GM18507 (cell line): Measurements from ENCODE around the gene LSS.
"Not testable (repeated sequence)": the region's sequence is repeated elsewhere in the genome, so short reads cannot be mapped to it uniquely, and the experiment has no call there.

Experiments used
- DNase-seq: peaks from one replicate; pipeline ENCODE4 v3.0.0; 2011; ENCODE audit warnings: low read depth; ENCODE audit not compliant: insufficient read length; ENCODE audit errors: extremely low spot score
- FAIRE-seq: peaks from 2 replicates; lab custom pipeline; 2011; peaks lifted over from hg19 to GRCh38; lab: Jason Lieb, UNC

LSS gene

DNA sequence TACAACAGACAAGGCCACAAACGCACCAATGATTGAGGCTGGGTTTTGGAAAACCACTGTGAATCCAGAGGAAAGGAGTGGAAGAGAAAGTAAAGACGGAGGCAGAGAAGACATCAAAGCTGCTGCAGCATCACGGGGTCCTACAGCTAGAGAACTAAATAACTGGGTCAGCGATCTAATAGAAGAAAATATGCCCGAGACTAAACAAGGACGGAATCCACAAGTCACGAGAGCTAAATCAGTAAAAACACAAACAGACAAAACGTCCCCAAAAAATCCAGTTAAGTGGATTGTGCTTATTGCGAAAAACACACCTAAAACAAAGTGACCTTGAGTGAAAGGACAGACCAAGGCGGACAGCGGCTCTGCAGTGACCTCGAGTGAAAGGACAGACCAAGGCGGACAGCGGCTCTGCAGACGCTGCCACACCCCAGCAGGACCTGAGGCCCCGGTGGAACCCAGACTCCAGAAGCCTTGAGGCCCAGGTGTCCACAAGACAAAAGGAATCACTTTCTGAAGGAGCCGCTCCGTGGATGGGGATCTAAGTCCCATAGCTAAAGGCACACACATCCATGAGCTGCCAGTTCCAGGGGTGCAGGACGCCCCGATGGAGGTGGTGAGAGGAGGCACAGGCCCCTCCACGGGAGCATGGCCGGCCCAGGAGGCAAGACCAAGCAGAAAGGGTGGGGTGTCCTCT, 79.2 kb downstream of the LSS start:
- no peak for FAIRE-seq
- DNase-seq, result no peak

DNA sequence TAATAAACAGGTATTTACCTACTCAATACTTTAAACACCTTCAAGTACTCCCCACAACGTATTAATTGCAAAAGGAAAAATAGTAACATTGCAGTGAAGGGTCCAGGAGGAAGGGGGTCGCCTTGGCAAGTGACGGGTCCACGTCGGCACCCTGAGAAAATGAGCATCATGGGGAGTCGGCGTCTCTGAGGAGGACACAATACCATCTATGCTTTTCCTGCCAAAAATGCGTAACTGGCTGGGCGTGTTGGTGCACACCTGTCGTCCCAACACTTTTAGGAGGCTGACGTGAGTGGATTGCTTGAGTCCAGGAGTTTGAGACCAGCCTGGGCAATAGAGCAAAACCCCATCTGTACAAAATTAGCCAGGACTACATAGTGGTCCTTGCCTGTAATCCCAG, 80.5 kb downstream of the LSS start:
- FAIRE-seq (no peak), DNase-seq (no peak)

DNA sequence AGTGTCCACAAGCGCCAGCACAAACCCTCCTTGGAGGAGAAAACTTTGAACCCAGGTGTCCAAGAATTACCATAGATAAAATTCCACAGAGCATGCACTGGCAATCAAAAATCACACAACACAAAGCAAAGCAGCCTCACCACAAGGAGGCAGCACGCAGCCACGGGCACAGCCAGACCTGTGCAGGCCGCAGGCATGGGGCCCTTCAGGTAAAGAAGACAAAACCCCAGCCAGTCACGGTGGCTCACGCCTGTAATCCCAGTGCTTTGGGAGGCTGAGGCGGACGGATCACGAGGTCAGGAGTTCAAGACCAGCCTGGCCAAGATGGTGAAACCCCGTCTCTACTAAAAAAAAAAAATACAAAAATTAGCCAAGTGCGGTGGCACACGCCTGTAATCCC, 81.1 kb downstream of the LSS start:
- FAIRE-seq, result peak; percentile 58
- not testable (repeated sequence) for DNase-seq

DNA sequence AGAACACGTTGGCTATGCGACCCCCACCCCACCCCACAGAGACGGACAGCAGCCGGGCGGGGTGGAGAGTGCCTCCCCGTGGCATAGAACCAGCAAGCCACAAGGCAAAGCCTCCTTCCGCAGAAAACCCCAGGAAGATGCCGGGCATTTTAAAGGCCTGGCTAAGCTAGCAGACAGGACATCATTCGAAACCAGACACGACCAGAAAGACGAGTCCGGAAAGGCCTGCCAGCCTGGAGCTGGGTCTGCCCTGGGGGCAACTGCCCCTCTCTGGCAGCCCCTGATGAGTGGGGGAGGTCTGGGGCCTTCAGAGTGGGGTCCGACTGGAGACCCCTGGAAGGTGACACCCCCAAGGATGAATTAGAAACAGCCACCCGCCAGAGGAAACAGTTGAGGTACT, 81.7 kb downstream of the LSS start:
- FAIRE-seq, result no peak
- DNase-seq, result no peak

DNA sequence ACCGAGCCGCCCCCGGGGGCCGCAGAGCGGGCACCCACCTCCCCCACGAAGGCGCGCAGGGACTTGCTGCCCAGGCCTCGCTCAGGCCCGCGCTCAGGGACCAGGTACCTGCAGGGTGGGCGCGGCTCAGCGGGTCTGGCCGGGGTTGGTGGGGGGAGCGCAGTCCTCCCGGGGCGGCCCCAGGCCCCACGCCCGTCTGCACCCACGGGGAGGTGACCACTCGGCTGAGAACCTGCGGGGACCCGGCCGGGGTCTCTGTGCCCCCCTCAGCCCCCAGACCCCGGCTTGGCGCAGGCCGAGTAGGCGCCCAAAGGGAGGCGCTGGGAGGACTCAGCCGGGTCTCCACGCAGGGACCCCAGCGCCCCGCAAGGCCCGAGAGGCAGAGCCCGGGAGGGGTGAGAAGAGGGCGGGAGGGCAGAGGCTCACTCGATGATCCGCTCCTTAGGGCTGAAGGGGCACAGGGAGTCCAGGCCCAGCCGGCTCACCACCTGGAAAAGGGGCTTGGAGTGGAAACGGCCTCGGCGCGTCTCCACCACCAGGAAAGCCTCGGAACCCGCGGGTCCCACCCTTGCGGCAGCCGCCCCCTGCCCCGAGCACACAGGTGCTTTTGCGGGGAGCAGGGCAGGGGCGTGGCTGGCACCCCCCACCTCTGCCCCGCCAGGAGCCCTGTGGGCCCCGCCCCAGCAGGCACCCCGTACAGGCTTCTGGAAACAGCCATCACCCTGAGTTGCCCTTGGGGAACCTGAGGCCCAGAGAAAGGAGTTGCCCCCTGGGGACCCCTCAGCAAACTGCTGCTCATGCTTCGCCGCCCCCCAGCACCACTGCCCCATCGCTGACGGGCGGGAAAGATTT, 82.5 kb downstream of the LSS start:
- FAIRE-seq (no peak), DNase-seq (no peak)

DNA sequence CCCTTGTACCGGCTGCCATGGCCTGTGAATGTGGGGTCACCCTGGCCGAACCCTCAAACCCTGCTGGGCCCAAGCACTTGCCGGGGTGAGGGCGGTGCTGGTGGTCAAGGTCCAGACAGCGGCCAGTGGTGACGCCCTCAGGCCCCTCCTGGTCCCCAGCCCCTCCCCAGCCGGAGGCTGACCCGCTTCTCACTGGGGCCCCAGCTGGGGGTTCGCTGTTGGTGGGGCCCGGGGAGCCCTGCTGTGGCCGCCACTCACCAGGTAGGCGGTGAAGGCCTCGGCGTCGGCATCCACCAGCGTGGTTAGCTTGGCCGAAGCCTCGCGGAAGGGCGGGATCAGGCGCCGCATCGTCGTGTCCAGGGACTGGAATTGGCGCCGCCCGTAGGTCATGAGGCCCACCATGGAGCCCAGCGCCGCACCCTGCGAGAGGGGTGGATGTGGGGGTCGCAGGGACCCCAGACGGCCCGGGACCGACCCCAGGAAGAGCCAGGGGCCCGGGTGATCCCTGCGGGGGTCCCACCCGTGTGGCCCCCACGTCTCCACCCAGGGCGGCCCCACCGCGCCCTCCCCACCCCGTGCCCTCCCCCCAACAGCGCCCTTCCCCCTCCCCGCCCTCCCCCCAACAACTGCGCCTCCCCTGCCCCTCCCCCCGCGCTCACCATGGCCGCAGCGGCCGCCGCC, 83.3 kb downstream of the LSS start:
- DNase-seq, result no peak
- no peak for FAIRE-seq

DNA sequence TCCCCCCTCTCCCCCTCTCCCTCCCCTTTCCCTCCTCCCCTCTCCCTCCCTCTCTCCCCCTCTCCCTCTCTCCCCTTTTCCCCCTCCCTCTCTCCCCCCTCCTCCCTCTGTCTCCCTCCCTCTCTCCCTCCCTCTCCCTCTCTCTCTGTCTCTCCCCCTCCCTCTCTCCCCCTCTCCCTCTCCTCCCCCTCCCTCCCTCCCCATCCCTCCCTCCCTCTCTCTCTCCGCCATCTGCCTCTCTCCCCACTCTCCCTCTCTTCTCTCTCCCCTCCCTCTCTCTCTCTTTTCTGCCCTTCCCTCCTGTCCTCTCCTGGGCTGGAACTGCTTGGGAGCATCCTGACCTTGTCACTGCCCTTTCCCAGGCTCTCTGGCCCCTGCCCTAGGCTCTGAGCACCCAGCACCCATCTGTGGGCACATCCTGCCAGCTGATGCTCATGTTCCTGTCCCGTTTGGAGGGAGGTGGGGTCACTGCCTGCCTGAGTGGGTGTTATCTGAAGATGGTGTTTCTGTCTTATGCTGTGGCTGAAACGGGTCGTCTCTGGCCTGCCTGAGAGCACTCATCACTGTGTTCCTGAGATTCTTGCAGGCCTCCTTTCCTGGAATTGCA, 84.0 kb downstream of the LSS start:
- DNase-seq (no peak), FAIRE-seq (no peak)

DNA sequence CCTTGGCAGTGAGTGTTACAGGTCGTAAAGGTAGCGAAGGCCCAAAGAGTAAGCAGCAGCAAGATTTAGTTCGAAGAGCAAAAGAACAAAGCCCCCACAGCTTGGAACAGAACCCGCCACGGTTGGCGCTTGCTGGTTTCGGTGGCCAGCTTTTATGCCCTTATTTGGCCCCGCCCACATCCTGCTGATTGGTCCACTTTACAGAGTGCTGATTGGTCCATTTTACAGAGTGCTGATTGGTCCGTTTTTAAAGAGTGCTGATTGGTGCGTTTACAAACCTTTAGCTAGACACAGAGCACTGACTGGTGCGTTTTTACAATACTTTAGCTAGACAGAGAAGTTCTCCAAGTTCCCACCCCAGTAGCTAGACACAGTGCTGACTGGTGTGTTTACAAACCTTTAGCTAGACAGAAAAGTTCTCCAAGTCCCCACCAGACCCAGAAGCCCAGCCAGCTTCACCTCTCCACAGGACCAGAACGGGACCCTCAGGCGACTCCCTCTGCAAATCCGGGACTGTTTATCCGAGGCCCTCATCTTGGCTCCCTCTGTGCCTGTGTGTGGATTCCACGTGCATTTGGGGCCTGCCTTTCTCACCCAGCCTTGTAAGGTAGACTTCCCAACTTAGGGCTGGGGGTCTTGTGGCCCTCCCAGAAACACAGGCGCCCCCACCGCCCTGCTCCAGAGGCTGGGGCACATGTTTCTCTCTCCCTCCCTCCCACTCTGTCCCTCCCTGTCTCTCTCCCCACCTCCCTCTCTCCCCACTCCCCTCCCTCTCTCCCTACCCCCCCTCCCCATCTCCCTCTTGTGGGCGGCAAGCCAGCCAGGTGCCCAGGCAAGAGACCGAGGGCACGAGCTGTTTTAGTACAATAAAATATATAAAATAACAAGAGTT, 85.7 kb downstream of the LSS start:
- FAIRE-seq, result no peak
- DNase-seq, result no peak

DNA sequence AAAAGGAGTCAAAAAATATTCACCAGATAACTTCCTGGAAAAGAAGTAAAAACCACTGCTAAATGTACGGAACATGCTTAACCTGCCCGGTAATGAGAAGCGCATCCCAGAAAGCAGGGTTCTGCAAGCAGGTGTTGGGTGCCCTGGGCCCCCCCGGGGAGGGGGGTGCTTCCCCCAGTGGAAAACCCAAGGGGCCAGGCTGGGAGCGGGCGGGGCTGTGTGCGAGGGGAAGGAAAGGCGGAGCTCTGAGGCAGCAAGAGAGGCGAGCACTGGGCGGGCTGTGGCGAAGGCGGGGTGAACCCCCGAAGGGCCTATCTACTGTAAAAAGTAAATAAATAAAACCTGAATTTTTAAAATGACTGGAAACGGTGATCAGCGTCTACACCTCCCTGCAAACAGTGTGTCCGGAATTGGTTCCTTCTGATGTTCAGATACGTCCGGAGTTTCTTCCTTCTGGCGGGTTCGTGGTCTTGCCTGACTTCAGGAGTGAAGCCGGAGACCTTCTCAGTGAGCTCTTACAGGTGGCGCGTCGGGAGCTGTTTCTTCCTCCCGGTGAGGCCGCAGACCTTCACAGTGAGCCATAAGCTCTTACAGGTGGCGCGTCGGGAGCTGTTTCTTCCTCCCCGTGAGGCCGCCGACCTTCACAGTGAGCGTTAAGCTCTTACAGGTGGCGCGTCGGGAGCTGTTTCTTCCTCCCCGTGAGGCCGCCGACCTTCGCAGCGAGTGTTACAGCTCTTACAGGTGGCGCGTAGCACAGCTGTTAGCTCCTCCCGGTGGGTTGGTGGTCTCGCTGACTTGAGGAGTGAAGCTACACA, 86.6 kb downstream of the LSS start:
- DNase-seq (no peak), FAIRE-seq (no peak)

DNA sequence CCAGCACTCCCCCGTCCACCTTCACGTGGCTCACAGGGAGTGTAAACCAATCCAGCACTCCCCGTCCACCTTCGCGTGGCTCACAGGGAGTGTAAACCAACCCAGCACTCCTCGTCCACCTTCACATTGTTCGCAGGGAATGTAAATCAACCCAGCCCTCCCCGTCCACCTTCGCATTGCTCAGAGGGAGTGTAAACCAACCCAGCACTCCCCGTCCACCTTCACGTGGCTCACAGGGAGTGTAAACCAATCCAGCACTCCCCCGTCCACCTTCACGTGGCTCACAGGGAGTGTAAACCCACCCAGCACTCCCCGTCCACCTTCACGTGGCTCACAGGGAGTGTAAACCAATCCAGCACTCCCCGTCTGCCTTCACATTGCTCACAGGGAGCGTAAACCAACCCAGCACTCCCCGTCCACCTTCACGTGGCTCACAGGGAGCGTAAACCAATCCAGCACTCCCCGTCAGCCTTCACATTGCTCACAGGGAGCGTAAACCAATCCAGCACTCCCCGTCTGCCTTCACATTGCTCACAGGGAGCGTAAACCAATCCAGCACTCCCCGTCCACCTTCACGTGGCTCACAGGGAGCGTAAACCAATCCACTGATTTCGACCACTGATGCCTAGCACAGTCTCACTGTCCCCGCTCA, 88.1 kb downstream of the LSS start:
- FAIRE-seq, DNase-seq: not testable (repeated sequence)

DNA sequence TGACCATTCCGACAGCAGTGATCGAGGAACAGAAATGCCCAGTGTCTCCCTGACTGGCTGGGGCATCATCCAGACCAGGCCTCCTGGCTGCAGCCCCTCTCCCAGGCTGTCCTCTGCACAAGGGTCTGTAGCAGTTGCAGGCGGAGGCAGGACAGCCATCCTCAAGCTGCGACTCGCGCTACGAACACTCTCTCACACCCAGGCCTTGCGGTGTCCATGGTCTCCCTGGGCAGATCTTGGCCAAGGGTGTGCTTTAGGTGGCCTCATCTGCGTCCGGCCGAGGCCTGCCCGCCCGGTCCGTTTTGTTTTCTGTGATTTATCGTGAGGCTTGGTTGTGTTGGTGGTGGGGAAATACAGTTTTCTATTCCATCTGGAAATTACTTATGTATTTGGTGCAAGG, 88.9 kb downstream of the LSS start:
- DNase-seq (no peak), FAIRE-seq (no peak)

DNA sequence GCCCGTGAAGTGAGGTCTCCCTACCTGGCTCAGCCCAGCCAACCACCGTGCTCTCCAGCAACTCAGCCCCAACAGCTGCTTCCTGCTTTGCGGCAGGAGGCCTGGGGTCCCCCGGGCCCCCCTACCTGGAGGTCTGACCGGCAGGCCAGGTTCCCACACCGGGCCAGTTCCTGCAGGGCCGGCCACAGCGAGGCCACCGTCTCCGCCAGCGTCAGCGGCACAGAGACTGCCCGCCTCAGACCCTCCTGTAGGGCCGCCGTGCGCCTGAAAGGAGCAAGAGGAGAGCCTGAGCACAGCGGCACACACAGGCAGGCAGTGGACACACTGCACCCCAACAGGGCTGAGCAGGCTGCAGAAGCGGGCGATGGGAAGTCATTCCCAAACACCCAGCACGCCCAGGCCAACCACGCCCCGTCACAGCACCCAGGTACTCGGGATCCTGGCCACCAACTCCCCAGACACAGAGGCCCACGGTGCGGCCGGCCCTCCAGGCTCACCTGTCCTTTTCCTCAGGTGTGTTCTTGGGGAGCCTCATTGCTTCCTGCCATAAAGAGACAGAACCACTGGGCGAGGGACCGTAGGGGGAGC, 90.1 kb downstream of the LSS start:
- DNase-seq (no peak), FAIRE-seq (no peak)
